ENCODE results near the gene NDRG4. TPM values are rescaled to one million over a fixed set of nuclear protein-coding genes. Genes with fewer than 3 reads are reported as not detected.

NDRG4 gene
- total RNA-seq, 2 experiments from 2014 or later: 3.0 to 3.6 TPM

- H3K4me1 Mint-ChIP-seq (ENCODE audit: low read depth): no peaks in the 10 kb centered on the region
- H3K36me3 Mint-ChIP-seq (ENCODE audit: low read depth): peaks cover 57% of the 10 kb centered on the region
- intact Hi-C loops (cut with micrococcal nuclease): no loop called here
- H3K4me3 Mint-ChIP-seq: no peak overlapping the region
- no peaks in the 10 kb centered on the region for H3K9me3 Mint-ChIP-seq
- CTCF ChIA-PET: interaction anchor here (0.7 kb wide), 1 partner anchor 109 kb away, joined by 3 read pairs; no protein-coding TSS in a partner anchor
- no peaks in the 10 kb centered on the region for H3K27me3 Mint-ChIP-seq (ENCODE audit: low read depth)
- H3K27ac Mint-ChIP-seq: no peak overlapping the region
- DNase-seq: no peak
Observed at GRCh38 chr16:58543685-58544084, 43.7 kb downstream of the NDRG4 start.

GRCh38 chr16:58548378-58548777, 48.4 kb downstream of the NDRG4 start:
- no peaks in the 10 kb centered on the region for H3K9me3 Mint-ChIP-seq
- CTCF ChIA-PET: interaction anchor here (0.8 to 1.0 kb wide), 2 partner anchors 15 to 86 kb away, joined by 3 to 4 read pairs; no protein-coding TSS in a partner anchor
- intact Hi-C loops (cut with micrococcal nuclease): no loop called here

GRCh38 chr16:58551496-58551895, 51.6 kb downstream of the NDRG4 start:
- intact Hi-C loops (cut with micrococcal nuclease): no loop called here
- H3K27ac Mint-ChIP-seq: no peak overlapping the region
- H3K9me3 Mint-ChIP-seq: no peaks in the 10 kb centered on the region
- H3K4me3 Mint-ChIP-seq: no peak overlapping the region
- no peaks in the 10 kb centered on the region for H3K27me3 Mint-ChIP-seq (ENCODE audit: low read depth)
- H3K4me1 Mint-ChIP-seq (ENCODE audit: low read depth): no peaks in the 10 kb centered on the region
- CTCF ChIA-PET: no interaction called here
- H3K36me3 Mint-ChIP-seq (ENCODE audit: low read depth): peaks cover 48% of the 10 kb centered on the region
- no peak for DNase-seq

More at GRCh38 chr16:58548378-58548777, 48.4 kb downstream of the NDRG4 start:
- H3K4me1 Mint-ChIP-seq (ENCODE audit: low read depth): no peaks in the 10 kb centered on the region
- no peaks in the 10 kb centered on the region for H3K27me3 Mint-ChIP-seq (ENCODE audit: low read depth)
- peaks cover 50% of the 10 kb centered on the region for H3K36me3 Mint-ChIP-seq (ENCODE audit: low read depth)
- H3K4me3 Mint-ChIP-seq: no peak overlapping the region
- no peak overlapping the region for H3K27ac Mint-ChIP-seq
- DNase-seq: no peak

GRCh38 chr16:58556678-58557077, 56.7 kb downstream of the NDRG4 start:
- Mint-ChIP-seq H3K36me3 (ENCODE audit: low read depth) (peaks cover 40% of the 10 kb centered on the region), H3K9me3 (no peaks in the 10 kb centered on the region), H3K4me3 (no peak overlapping the region), H3K27ac (peak overlapping the region; percentile 36), H3K4me1 (ENCODE audit: low read depth) (peaks cover 2% of the 10 kb centered on the region), H3K27me3 (ENCODE audit: low read depth) (no peaks in the 10 kb centered on the region)
- CTCF ChIA-PET: no interaction called here
- intact Hi-C loops (cut with micrococcal nuclease): no loop called here
- no peak for DNase-seq

Other genes starting within 250 kb of the NDRG4 start
- not detected for gene PRSS54, start 205.1 kb upstream of the NDRG4 start, total RNA-seq
- 10 to 100 TPM; 19.2 to 20.3 TPM for gene GINS3, start 107.7 kb upstream of the NDRG4 start, total RNA-seq
- 1 to 10 TPM; 8.1 to 8.5 TPM for gene SETD6, start 15.4 kb downstream of the NDRG4 start, total RNA-seq
- 100 to 1,000 TPM; 283 to 287 TPM for gene CNOT1, start 129.7 kb downstream of the NDRG4 start, total RNA-seq
- gene SLC38A7, start 184.6 kb downstream of the NDRG4 start, total RNA-seq: 1 to 10 TPM; 4.3 to 4.6 TPM
- gene GOT2, start 234.2 kb downstream of the NDRG4 start, total RNA-seq: 100 to 1,000 TPM; 156 to 162 TPM